Activated CD8-positive, alpha-beta T cell treated with anti-CD3 and anti-CD28 coated beads, Interleukin-2, amount 10 ng/mL, durations not matched to agents 7 days and 5 days (primary cell): ENCODE data around the gene NUDT2. TPM values are rescaled to one million over a fixed set of nuclear protein-coding genes. Genes with fewer than 3 reads are reported as not detected.
A peak's percentile ranks its signal among the peaks of the same experiment; 100 is the strongest.
"Not testable (repeated sequence)": the region's sequence is repeated elsewhere in the genome, so short reads cannot be mapped to it uniquely, and the experiment has no call there.

Source experiments
- ATAC-seq: fragments of 150-1000 bp; cut with Tn5 transposase; one replicate; pipeline ENCODE4 v1.10.0; 2021; ENCODE audit warnings: moderate library complexity
- CTCF ChIA-PET: fragments of 350-600 bp; sonication (Branson Sonifier 250); formaldehyde crosslinking; loops from one replicate; lab custom pipeline; 2021; ENCODE audit warnings: antibody characterized with exemption; lab: Charles Lee
- POLR2A ChIA-PET: fragments of 350-600 bp; sonication (Branson Sonifier 250); formaldehyde crosslinking; loops from one replicate; lab custom pipeline; 2021; ENCODE audit warnings: antibody characterized with exemption; lab: Charles Lee
- DNase-seq: peaks from one replicate; pipeline ENCODE4 v3.0.0-alpha.2; 2020
- H3K27ac Mint-ChIP-seq: one replicate; pipeline ENCODE4 v1.8.0; 2021; ENCODE audit warnings: mild to moderate bottlenecking, mixed read lengths
- H3K27me3 Mint-ChIP-seq: one replicate; pipeline ENCODE4 v1.8.0; 2021; ENCODE audit warnings: low read depth, mixed read lengths
- H3K36me3 Mint-ChIP-seq: one replicate; pipeline ENCODE4 v1.8.0; 2021; ENCODE audit warnings: low read depth, mixed read lengths
- H3K4me1 Mint-ChIP-seq: one replicate; pipeline ENCODE4 v1.8.0; 2021; ENCODE audit warnings: low read depth, mixed read lengths
- H3K4me3 Mint-ChIP-seq: one replicate; pipeline ENCODE4 v1.8.0; 2021; ENCODE audit warnings: mild to moderate bottlenecking, mixed read lengths
- H3K9me3 Mint-ChIP-seq: one replicate; pipeline ENCODE4 v1.8.0; 2022; ENCODE audit warnings: mixed read lengths; ENCODE audit not compliant: insufficient read depth
- total RNA-seq, 2 experiments: library from RNA; stranded (reverse); gene quantifications; one replicate each; pipeline ENCODE4 v1.2.3, GENCODE V29; 2021

NUDT2 gene
- total RNA-seq: 10 to 100 TPM; 28.9 to 31.6 TPM

DNA sequence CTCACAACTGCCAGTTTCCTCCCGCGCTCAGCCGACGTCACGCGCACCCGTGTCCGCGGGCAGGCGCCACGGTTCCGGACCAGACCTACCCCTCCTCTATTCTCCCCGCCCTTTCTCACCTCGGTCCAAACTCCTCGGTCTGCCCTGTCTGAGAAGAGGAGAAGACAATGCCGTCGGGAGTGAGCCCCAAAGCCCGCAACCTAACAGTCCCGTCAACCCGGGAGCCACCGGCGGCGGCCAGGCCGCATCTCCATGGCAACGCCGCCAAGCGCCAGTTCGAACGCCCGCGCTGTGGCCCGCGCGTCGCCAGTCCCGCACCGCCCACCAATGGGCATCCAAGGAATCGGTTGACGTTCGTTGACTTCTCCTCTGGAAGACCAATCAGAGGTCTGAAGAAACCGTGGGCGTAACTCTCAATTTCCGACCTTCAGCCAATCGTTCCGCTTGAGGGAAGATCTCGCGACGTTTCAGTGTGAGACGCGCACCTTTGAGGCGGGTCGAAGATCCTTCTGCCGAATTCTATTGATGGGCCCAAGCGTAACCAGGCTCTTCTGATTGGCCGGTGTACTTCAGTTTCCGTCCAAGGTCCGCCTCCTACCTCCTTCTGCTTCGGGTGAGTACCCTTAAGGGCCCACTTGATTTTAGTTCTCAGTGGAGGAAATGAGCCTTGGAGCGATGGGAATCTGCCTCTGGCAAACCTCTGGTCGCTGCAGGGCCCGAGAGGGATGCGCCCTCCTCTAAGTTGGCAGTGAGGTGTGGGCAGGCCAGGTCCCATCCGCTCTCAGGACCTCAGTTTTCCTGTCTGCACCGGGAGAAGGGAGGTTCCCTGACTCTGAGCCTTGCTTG is at the start of gene NUDT2, which contains the start of gene KIF24:
TSS of gene NUDT2 (plus strand) at position 583 of the 846 bp plus-strand sequence. CDS start 9,471 bp downstream, outside the sequence.
TSS of gene KIF24 (minus strand) at position 282 of the 846 bp plus-strand sequence. CDS start 17,922 bp downstream, outside the sequence.
- ChIA-PET CTCF (no interaction called here), POLR2A (no interaction called here)
- ATAC-seq: peak; percentile 95
- Mint-ChIP-seq H3K27ac (peak within 1 kb of the TSS; percentile 99), H3K27me3 (no peaks in the 10 kb centered on the region), H3K4me1 (peaks cover 27% of the 10 kb centered on the region), H3K9me3 (no peaks in the 10 kb centered on the region), H3K36me3 (peaks cover 6% of the 10 kb centered on the region), H3K4me3 (peak within 1 kb of the TSS; percentile 97)
- peak; percentile 98 for DNase-seq

DNA sequence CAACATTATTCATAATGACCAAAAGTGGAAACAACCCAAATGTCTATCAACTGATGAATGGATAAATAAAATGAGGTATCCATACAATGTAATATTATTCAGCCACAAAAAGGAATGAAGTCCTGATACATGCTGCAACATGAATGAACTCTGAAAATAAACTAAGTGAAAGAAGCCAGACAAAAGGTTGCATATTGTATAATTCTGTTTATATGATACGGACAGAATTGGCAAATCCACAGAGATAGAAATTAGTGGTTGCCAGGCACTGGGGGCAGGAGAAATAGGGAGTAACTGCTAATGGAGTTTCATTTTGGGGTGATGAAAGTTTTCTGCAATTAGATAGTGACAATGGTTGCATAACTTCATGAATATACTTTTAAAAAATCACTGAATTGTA is 47.3 kb upstream of the NUDT2 start:
- Mint-ChIP-seq H3K27ac (no peak overlapping the region), H3K36me3 (peaks cover 24% of the 10 kb centered on the region), H3K4me3 (no peak overlapping the region)

GRCh38 chr9:34289159-34289558 is 40.2 kb upstream of the NUDT2 start:
- Mint-ChIP-seq H3K27me3 (no peaks in the 10 kb centered on the region), H3K9me3 (no peaks in the 10 kb centered on the region), H3K4me3 (no peak overlapping the region), H3K27ac (no peak overlapping the region), H3K36me3 (peaks cover 19% of the 10 kb centered on the region), H3K4me1 (peaks cover 2% of the 10 kb centered on the region)
- ChIA-PET CTCF (no interaction called here), POLR2A (no interaction called here)
- no peak for DNase-seq
- no peak for ATAC-seq

More for the DNA sequence above, 47.3 kb upstream of the NUDT2 start:
- ChIA-PET POLR2A (no interaction called here), CTCF (interaction anchor here (0.6 to 1.0 kb wide), 2 partner anchors 13 to 29 kb away, joined by 3 read pairs; no protein-coding TSS in a partner anchor)
- H3K9me3 Mint-ChIP-seq: no peaks in the 10 kb centered on the region
- ATAC-seq (no peak), DNase-seq (no peak)
- H3K4me1 Mint-ChIP-seq: peaks cover 8% of the 10 kb centered on the region
- no peaks in the 10 kb centered on the region for H3K27me3 Mint-ChIP-seq

DNA sequence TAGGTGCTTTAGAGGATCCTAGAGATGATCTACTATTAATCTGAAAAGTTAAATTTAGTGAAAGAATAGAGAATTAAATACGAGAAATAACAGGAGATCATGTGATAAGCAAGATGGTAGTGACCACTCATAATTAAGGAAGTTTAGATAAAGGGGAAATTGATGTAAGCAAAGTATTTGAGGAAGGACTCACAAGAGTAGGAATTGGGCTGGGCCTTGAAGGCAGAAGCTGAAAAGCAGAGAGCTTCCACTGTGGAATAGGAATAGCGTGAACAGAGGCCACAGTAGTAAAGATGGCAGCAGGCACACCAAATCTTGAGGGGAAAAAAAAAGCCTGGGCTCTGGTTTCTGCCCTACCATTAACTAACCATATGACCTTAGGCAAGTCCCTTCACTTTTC is 38.3 kb upstream of the NUDT2 start:
- peaks cover 2% of the 10 kb centered on the region for H3K4me1 Mint-ChIP-seq
- H3K4me3 Mint-ChIP-seq: no peak overlapping the region
- POLR2A ChIA-PET: no interaction called here
- DNase-seq: no peak
- no peak overlapping the region for H3K27ac Mint-ChIP-seq
- no peaks in the 10 kb centered on the region for H3K27me3 Mint-ChIP-seq
- peaks cover 17% of the 10 kb centered on the region for H3K36me3 Mint-ChIP-seq
- CTCF ChIA-PET: interaction anchor here (1.6 kb wide), 1 partner anchor 39 kb away, joined by 5 read pairs; no protein-coding TSS in a partner anchor
- H3K9me3 Mint-ChIP-seq: no peaks in the 10 kb centered on the region
- ATAC-seq: no peak

GRCh38 chr9:34291423-34291822 is 37.9 kb upstream of the NUDT2 start:
- Mint-ChIP-seq H3K27ac (no peak overlapping the region), H3K4me1 (peaks cover 2% of the 10 kb centered on the region), H3K9me3 (no peaks in the 10 kb centered on the region), H3K4me3 (no peak overlapping the region), H3K27me3 (no peaks in the 10 kb centered on the region), H3K36me3 (peaks cover 13% of the 10 kb centered on the region)
- POLR2A ChIA-PET: no interaction called here
- no peak for ATAC-seq
- DNase-seq: no peak
- CTCF ChIA-PET: interaction anchor here (1.6 kb wide), 1 partner anchor 39 kb away, joined by 5 read pairs; no protein-coding TSS in a partner anchor

DNA sequence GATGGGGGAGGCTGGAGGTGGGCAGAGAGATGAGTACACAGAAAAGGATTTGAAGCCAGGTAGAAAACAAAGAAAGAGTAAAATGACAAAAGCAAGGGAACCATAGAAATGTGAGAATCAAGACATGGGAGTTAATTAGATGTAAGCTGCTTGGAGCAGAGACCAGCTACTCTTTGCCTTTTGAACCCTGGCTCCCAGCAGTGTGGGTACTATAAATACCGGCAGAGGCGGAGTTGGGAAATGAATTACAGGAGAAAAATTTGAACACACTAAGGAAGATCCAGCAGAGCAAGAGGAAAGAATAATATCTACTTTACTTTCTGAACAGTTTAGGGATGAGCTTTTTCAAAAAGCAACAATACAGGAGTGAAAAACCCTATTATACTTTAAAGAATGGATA is 36.8 kb upstream of the NUDT2 start:
- H3K27me3 Mint-ChIP-seq: no peaks in the 10 kb centered on the region
- CTCF ChIA-PET: no interaction called here
- peaks cover 4% of the 10 kb centered on the region for H3K36me3 Mint-ChIP-seq
- H3K27ac Mint-ChIP-seq: no peak overlapping the region
- DNase-seq (no peak), ATAC-seq (no peak)
- H3K4me3 Mint-ChIP-seq: no peak overlapping the region
- no peaks in the 10 kb centered on the region for H3K9me3 Mint-ChIP-seq
- POLR2A ChIA-PET: no interaction called here
- peaks cover 2% of the 10 kb centered on the region for H3K4me1 Mint-ChIP-seq

GRCh38 chr9:34301064-34301463 is 28.3 kb upstream of the NUDT2 start:
- ATAC-seq, CTCF ChIA-PET, H3K4me3 Mint-ChIP-seq, POLR2A ChIA-PET, DNase-seq, H3K9me3 Mint-ChIP-seq, H3K27ac Mint-ChIP-seq, H3K4me1 Mint-ChIP-seq, H3K36me3 Mint-ChIP-seq, H3K27me3 Mint-ChIP-seq: not testable (repeated sequence)

DNA sequence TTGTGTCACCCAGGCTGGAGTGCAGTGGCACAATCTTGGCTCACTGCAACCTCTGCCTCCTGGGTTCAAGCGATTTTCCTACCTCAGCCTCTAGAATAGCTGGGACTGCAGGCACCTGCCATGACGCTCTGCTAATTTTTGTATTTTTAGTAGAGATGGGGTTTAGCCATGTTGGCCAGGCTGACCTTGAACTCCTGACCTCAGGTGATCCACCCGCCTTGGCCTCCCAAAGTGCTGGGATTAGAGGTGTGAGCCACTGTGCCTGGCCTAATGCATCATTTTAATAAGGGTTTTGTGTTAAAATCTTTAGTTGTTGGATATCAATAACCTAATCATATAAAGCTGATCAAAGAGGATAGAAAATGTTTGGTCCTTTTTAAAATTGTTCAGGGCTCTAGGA is 21.1 kb upstream of the NUDT2 start:
- H3K4me3 Mint-ChIP-seq, H3K27me3 Mint-ChIP-seq, H3K36me3 Mint-ChIP-seq, H3K9me3 Mint-ChIP-seq, DNase-seq, POLR2A ChIA-PET, H3K4me1 Mint-ChIP-seq, H3K27ac Mint-ChIP-seq, ATAC-seq, CTCF ChIA-PET: not testable (repeated sequence)

GRCh38 chr9:34310215-34310614 is 19.2 kb upstream of the NUDT2 start:
- H3K4me3 Mint-ChIP-seq: no peak overlapping the region
- no peaks in the 10 kb centered on the region for H3K4me1 Mint-ChIP-seq
- no peak overlapping the region for H3K27ac Mint-ChIP-seq
- ChIA-PET CTCF (no interaction called here), POLR2A (no interaction called here)
- H3K27me3 Mint-ChIP-seq: no peaks in the 10 kb centered on the region
- DNase-seq (no peak), ATAC-seq (no peak)
- peaks cover 6% of the 10 kb centered on the region for H3K36me3 Mint-ChIP-seq
- H3K9me3 Mint-ChIP-seq: no peaks in the 10 kb centered on the region

DNA sequence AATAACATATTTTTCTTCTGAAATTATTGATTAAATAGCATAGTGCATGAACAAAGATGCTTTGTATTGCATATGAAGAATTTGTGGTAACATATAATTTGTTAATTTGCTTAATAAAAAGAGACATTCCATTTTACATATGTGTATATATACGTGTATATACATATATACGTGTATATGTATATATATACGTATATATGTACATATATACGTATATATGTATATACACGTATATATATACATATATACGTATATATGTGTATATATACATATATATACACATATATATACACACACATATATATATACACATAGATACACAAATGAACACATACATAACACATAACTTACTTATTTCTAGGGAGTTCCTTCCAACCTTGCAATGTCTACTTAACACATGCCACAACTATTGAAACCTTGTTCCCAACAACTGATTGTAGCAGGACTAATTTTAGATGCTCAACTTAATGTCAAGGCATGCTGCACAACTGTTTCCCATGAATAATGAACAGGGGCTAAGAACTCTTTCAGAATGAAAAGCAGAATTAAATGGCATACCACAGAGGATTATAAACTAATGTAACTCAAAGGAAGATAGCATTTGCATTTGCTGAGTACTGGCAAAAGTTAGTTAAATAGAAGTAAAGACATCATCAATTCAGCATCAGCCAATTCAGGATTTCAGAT is 17.7 kb upstream of the NUDT2 start:
- Mint-ChIP-seq H3K9me3 (no peaks in the 10 kb centered on the region), H3K36me3 (peaks cover 3% of the 10 kb centered on the region), H3K27ac (no peak overlapping the region), H3K27me3 (no peaks in the 10 kb centered on the region), H3K4me3 (no peak overlapping the region), H3K4me1 (no peaks in the 10 kb centered on the region)
- CTCF ChIA-PET: no interaction called here
- POLR2A ChIA-PET: no interaction called here
- DNase-seq: no peak
- no peak for ATAC-seq

DNA sequence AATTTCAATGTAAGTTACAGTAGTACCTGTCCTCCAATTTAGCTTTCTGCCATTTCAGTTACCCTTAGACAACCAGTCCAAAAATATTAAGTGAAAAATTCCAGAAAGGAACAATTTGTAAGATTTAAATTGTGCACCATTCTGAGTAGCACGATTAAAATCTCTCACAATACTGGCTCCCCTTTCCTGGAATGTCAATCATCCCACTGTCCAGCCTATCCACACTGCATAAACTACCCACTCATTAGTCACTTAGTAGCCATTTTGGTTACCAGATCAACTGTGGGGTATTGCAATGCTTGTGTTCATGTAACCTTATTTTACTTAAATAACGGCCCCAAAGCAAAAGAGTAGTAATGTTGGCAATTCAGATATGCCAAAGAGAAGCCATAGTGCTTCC is 11.9 kb upstream of the NUDT2 start:
- Mint-ChIP-seq H3K36me3 (peaks cover 4% of the 10 kb centered on the region), H3K4me3 (no peak overlapping the region), H3K27ac (no peak overlapping the region), H3K9me3 (no peaks in the 10 kb centered on the region), H3K4me1 (peaks cover 2% of the 10 kb centered on the region), H3K27me3 (no peaks in the 10 kb centered on the region)
- ChIA-PET CTCF (no interaction called here), POLR2A (no interaction called here)
- ATAC-seq (no peak), DNase-seq (no peak)
